ENCODE results near the gene SASH1.

- no peak for TF ChIP-seq CTCF (IDR thresholded peaks at IDR 0.05; ENCODE audit: control extremely low read depth in 1 of 3, insufficient read depth in 1 of 3, low read depth in 1 of 3, low read length in 3 of 3)
- no peak for TF ChIP-seq SP1 (IDR thresholded peaks at IDR 0.05; ENCODE audit: low read depth, low read length)
- TF ChIP-seq USF2 (IDR thresholded peaks at IDR 0.05; ENCODE audit: low read length), result no peak
- no peak for TF ChIP-seq TCF12 (IDR thresholded peaks at IDR 0.05; ENCODE audit: low read depth, low read length)
- no peak for TF ChIP-seq SIRT6 (IDR thresholded peaks at IDR 0.05; ENCODE audit: low read length)
- TF ChIP-seq HDAC2 (IDR thresholded peaks at IDR 0.05; ENCODE audit: borderline replicate concordance in 1 of 2, low read depth in 2 of 2, low read length in 2 of 2), result no peak
- TF ChIP-seq E2F6 (IDR thresholded peaks at IDR 0.05), result no peak
- no peak for TF ChIP-seq EZH2 (IDR thresholded peaks at IDR 0.05; ENCODE audit: low read depth, low read length, severe bottlenecking)
- TF ChIP-seq POLR2AphosphoS5 (IDR thresholded peaks at IDR 0.05; ENCODE audit: low read depth, low read length), result no peak
- no peak for TF ChIP-seq POLR2A (IDR thresholded peaks at IDR 0.05; ENCODE audit: control extremely low read depth in 1 of 2, low read depth in 2 of 2, low read length in 2 of 2)
- no peak for TF ChIP-seq RNF2 (IDR thresholded peaks at IDR 0.05; ENCODE audit: borderline replicate concordance, low read depth, low read length, missing control alignments, poor library complexity, severe bottlenecking)
- no peak for TF ChIP-seq MAX (IDR thresholded peaks at IDR 0.05)
Measured at GRCh38 chr6:148348335-148348734, 5.7 kb downstream of the SASH1 start.

Measured in H1 (cell line).